IPS-15b (cell line): ENCODE measurements around the gene CCDC177.

Experiments
- H3K27me3 ChIP-seq: one replicate; pipeline ENCODE4 v1.6.1; 2013; ENCODE audit warnings: low read length; ENCODE audit not compliant: control insufficient read depth, insufficient read depth
- H3K36me3 ChIP-seq: one replicate; pipeline ENCODE4 v1.6.1; 2013; ENCODE audit warnings: low read length; ENCODE audit not compliant: control insufficient read depth, insufficient read depth
- H3K4me1 ChIP-seq: one replicate; pipeline ENCODE4 v1.6.1; 2013; ENCODE audit warnings: mild to moderate bottlenecking, low read length; ENCODE audit not compliant: control insufficient read depth, insufficient read depth
- H3K4me3 ChIP-seq: one replicate; pipeline ENCODE4 v1.5.1; 2013; ENCODE audit warnings: low read depth, low read length
- H3K9ac ChIP-seq: one replicate; pipeline ENCODE4 v1.6.1; 2013; ENCODE audit warnings: low read depth, mild to moderate bottlenecking, low read length
- H3K9me3 ChIP-seq: one replicate; pipeline ENCODE4 v1.6.1; 2013; ENCODE audit warnings: mild to moderate bottlenecking, low read length; ENCODE audit not compliant: control insufficient read depth, insufficient read depth

Gene CCDC177

DNA sequence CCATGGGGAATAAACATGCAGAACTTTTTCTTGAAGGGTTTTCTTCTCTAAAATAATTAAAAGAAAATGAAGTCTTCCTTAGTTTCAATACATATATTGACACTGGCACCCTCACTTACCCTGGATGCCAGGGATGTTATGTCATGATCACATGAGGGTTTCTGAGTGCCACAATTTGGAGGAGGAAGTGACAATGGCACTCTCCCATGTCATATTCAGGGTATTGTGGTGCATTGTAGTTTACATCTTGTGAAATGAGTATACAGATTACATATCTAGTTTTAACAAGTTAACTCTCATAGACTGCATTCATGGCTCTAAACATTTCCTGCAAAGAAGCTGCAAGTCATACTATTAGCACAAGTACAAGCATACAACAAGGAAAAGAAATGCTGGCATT, 37.7 kb downstream of the CCDC177 start:
- H3K9ac ChIP-seq = no peak overlapping the region
- no peaks in the 10 kb centered on the region for H3K36me3 ChIP-seq
- no peaks in the 10 kb centered on the region for H3K9me3 ChIP-seq
- H3K27me3 ChIP-seq = no peaks in the 10 kb centered on the region
- H3K4me1 ChIP-seq = peaks cover 2% of the 10 kb centered on the region
- no peak overlapping the region for H3K4me3 ChIP-seq

GRCh38 chr14:69535230-69535848, 39.3 kb downstream of the CCDC177 start:
- Histone ChIP-seq H3K4me3 (no peak overlapping the region), H3K9ac (no peak overlapping the region), H3K27me3 (no peaks in the 10 kb centered on the region), H3K4me1 (peaks cover 2% of the 10 kb centered on the region), H3K9me3 (no peaks in the 10 kb centered on the region), H3K36me3 (no peaks in the 10 kb centered on the region)

DNA sequence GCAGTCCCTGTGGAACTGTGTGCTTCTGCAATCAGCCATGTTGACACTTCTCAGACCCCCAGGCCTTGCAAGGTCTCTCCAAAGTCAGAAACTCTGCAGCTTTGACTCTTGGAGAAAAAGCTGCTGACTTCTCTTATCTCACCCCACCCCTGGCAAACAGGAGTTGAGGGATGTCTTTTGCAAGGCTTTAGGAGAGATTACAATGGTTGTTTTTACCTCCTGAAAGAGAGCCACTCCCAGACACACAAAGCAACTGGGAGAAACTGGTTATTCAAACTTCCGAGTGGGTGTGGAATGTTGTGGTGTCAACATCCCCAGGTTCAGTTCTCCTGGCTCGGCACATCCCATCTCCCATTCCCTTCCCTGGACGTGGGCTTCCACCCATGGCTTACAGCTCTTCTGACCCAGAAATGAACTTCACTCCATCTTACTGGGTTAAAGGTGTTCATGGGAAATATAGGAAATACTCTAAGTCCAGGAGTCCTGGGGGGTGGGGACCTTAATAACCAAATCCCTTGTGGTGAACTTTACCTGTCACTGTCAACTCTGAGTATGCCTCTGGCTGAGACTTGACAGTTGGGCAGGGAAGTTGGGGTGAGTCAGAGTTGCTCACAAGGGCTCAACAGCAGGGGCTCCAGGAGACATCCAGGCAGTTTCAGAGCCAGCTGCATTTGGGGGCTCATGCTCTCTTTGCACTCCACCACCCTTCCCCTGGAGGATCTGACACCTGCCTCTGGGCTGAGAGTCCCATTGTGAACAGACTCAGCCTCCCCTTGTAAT, 41.9 kb downstream of the CCDC177 start:
- H3K4me3 ChIP-seq = no peak overlapping the region
- no peaks in the 10 kb centered on the region for H3K9me3 ChIP-seq
- H3K27me3 ChIP-seq = no peaks in the 10 kb centered on the region
- no peak overlapping the region for H3K9ac ChIP-seq
- peaks cover 2% of the 10 kb centered on the region for H3K4me1 ChIP-seq
- H3K36me3 ChIP-seq = no peaks in the 10 kb centered on the region

DNA sequence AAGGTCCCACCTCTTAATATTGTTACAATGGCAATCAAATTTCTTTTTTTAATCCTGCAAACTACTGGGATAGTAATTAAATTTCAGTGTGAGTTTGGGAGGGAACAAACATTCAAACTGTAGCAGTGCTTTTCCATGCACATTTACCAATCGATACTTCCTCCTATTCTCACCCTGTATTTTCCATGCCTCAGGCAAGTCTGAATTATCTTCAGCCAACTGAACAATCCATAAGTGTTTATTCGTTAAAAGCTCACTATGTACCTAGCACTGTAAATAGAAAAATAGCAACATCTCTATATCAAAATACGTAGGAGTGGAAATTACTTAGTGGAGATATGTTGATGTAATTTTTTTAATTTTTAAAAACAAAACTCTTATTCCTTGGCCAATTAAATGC, 43.5 kb downstream of the CCDC177 start:
- Histone ChIP-seq H3K4me3 (no peak overlapping the region), H3K4me1 (peaks cover 2% of the 10 kb centered on the region), H3K27me3 (peaks cover 2% of the 10 kb centered on the region), H3K9me3 (no peaks in the 10 kb centered on the region), H3K9ac (no peak overlapping the region), H3K36me3 (no peaks in the 10 kb centered on the region)

- H3K9ac ChIP-seq = no peak overlapping the region
- H3K9me3 ChIP-seq = no peaks in the 10 kb centered on the region
- peaks cover 2% of the 10 kb centered on the region for H3K27me3 ChIP-seq
- H3K4me1 ChIP-seq = no peaks in the 10 kb centered on the region
- H3K36me3 ChIP-seq = no peaks in the 10 kb centered on the region
- no peak overlapping the region for H3K4me3 ChIP-seq
Measured at GRCh38 chr14:69530095-69530494, 44.6 kb downstream of the CCDC177 start.

GRCh38 chr14:69529563-69529962, 45.1 kb downstream of the CCDC177 start:
- Histone ChIP-seq H3K4me1 (no peaks in the 10 kb centered on the region), H3K36me3 (no peaks in the 10 kb centered on the region), H3K9ac (no peak overlapping the region), H3K27me3 (peaks cover 2% of the 10 kb centered on the region), H3K4me3 (no peak overlapping the region), H3K9me3 (no peaks in the 10 kb centered on the region)

GRCh38 chr14:69528930-69529329, 45.7 kb downstream of the CCDC177 start:
- Histone ChIP-seq H3K27me3 (peaks cover 4% of the 10 kb centered on the region), H3K9me3 (no peaks in the 10 kb centered on the region), H3K9ac (no peak overlapping the region), H3K4me1 (no peaks in the 10 kb centered on the region), H3K36me3 (no peaks in the 10 kb centered on the region), H3K4me3 (no peak overlapping the region)

- Histone ChIP-seq H3K4me1 (no peaks in the 10 kb centered on the region), H3K9ac (no peak overlapping the region)
Measured at GRCh38 chr14:69528143-69528542, 46.5 kb downstream of the CCDC177 start.

GRCh38 chr14:69527635-69528034, 47.0 kb downstream of the CCDC177 start:
- Histone ChIP-seq H3K9ac (no peak overlapping the region), H3K4me1 (no peaks in the 10 kb centered on the region), H3K27me3 (peaks cover 4% of the 10 kb centered on the region), H3K36me3 (no peaks in the 10 kb centered on the region), H3K4me3 (no peak overlapping the region), H3K9me3 (no peaks in the 10 kb centered on the region)

More at GRCh38 chr14:69528143-69528542, 46.5 kb downstream of the CCDC177 start:
- peaks cover 4% of the 10 kb centered on the region for H3K27me3 ChIP-seq
- H3K9me3 ChIP-seq = no peaks in the 10 kb centered on the region
- no peak overlapping the region for H3K4me3 ChIP-seq
- H3K36me3 ChIP-seq = no peaks in the 10 kb centered on the region

DNA sequence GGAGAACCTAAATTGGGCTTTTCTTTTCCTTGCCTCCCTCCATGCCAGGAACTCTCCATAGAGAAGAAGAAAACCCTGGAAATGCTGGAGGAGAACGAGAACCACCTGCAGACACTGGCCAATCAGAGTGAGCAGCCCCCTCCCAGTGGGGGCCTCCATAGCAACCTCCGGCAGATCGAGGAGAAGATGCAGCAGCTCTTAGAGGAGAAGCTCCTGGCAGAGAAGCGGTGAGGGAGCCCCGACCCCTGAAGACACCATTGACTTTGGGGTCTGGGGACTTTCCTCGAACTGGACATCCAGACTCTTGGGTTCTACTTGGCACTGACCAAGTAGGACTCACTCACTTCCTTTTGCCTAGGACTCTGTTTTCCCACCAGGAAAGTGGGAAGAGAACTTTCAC, 48.8 kb downstream of the CCDC177 start:
- Histone ChIP-seq H3K4me1 (no peaks in the 10 kb centered on the region), H3K27me3 (peaks cover 4% of the 10 kb centered on the region), H3K36me3 (no peaks in the 10 kb centered on the region), H3K9me3 (no peaks in the 10 kb centered on the region), H3K4me3 (no peak overlapping the region), H3K9ac (no peak overlapping the region)

- no peak overlapping the region for H3K4me3 ChIP-seq
- H3K9ac ChIP-seq = no peak overlapping the region
- H3K9me3 ChIP-seq = no peaks in the 10 kb centered on the region
- H3K36me3 ChIP-seq = no peaks in the 10 kb centered on the region
- peaks cover 2% of the 10 kb centered on the region for H3K27me3 ChIP-seq
- peaks cover 7% of the 10 kb centered on the region for H3K4me1 ChIP-seq
Measured at GRCh38 chr14:69522026-69522425, 52.6 kb downstream of the CCDC177 start.
